ENCODE results near the gene RNF7. TPM values are rescaled to one million over a fixed set of nuclear protein-coding genes. Genes with fewer than 3 reads are reported as not detected.

The RNF7 gene
- 88.1 and 98.0 TPM in 2 replicates for total RNA-seq

GRCh38 chr3:141738022-141738890 is at the start of gene RNF7:
RNF7 (plus strand) TSS chr3:141738298; CDS start chr3:141738342, 44 bp downstream.

GRCh38 chr3:141763088-141763750 is 25.1 kb downstream of the RNF7 start, which contains the start of gene GRK7:
GRK7 (plus strand) TSS chr3:141763408; CDS start chr3:141778285, 14,877 bp downstream.

Other genes with a start within 250 kb of the RNF7 start
- gene GRK7, start 25.1 kb downstream of the RNF7 start, total RNA-seq = not detected in 2 replicates
- 57.0 and 75.9 TPM in 2 replicates for gene ATP1B3, start 138.3 kb downstream of the RNF7 start, total RNA-seq